Upper lobe of left lung (tissue), 4 donors: ENCODE results near the gene ACY1.

Source experiments
- EP300 ChIP-seq, 4 donors: sonication (generic); formaldehyde crosslinking; IDR thresholded peaks; one replicate each; pipeline ENCODE4 v1.5.1; 2017; ENCODE audit warnings: antibody characterized with exemption in 4 of 4, control low read depth in 2 of 4
- POLR2A ChIP-seq, 4 donors: fragments of 450-650 bp; IDR thresholded peaks; one replicate each; pipeline ENCODE4 v1.5.1; 2016 to 2017; ENCODE audit warnings: antibody characterized with exemption in 4 of 4, mild to moderate bottlenecking in 2 of 4
- POLR2AphosphoS5 ChIP-seq, 2 donors: sonication (generic); formaldehyde crosslinking; IDR thresholded peaks; one replicate each; pipeline ENCODE4 v1.5.1; 2017; ENCODE audit warnings: antibody characterized with exemption in 2 of 2
- TF ChIP-seq, protein P1 (sequence below), 6 experiments: fragments of 450-650 bp in 4 of 6; fragments of 200-600 bp in 2 of 6; sonication (generic) in 2 of 6; IDR thresholded peaks; one replicate each; pipeline ENCODE4 v1.5.1; 2016 to 2019; ENCODE audit warnings: antibody characterized with exemption in 6 of 6

DNA sequence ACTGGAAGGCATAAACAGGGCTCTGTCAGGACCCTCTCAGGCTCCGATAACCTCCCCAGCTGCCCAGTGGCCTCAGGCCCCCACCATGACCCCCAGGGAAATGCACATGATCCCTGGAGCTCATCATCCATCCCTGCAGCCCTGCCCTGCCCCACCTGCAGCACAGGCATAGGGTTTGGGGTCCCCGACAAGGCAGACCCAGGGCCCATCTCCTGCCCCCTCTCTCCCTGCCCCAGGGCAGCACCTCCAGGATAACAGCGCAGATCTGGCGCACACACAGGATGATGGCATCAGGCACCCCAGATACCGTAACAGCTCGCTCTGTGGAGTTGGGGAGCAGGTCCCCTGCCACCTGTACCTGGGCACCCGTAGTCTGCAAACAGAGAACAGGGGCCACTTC, 23.7 kb upstream of the ACY1 start:
- TF ChIP-seq, protein P1, sequence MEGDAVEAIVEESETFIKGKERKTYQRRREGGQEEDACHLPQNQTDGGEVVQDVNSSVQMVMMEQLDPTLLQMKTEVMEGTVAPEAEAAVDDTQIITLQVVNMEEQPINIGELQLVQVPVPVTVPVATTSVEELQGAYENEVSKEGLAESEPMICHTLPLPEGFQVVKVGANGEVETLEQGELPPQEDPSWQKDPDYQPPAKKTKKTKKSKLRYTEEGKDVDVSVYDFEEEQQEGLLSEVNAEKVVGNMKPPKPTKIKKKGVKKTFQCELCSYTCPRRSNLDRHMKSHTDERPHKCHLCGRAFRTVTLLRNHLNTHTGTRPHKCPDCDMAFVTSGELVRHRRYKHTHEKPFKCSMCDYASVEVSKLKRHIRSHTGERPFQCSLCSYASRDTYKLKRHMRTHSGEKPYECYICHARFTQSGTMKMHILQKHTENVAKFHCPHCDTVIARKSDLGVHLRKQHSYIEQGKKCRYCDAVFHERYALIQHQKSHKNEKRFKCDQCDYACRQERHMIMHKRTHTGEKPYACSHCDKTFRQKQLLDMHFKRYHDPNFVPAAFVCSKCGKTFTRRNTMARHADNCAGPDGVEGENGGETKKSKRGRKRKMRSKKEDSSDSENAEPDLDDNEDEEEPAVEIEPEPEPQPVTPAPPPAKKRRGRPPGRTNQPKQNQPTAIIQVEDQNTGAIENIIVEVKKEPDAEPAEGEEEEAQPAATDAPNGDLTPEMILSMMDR (IDR thresholded peaks at IDR 0.05), result no peak
- TF ChIP-seq EP300 (IDR thresholded peaks at IDR 0.05) (no peak), POLR2AphosphoS5 (IDR thresholded peaks at IDR 0.05) (no peak), POLR2A (IDR thresholded peaks at IDR 0.05) (no peak)
